ENCODE measurements around the gene SPHKAP. TPM values are rescaled to one million over a fixed set of nuclear protein-coding genes. Genes with fewer than 3 reads are reported as not detected.

SPHKAP gene
- total and polyA plus RNA-seq, 2 of the 13 experiments (the other 11 are each of a cell fraction or from before 2014, with no cell fraction given): not detected

DNA sequence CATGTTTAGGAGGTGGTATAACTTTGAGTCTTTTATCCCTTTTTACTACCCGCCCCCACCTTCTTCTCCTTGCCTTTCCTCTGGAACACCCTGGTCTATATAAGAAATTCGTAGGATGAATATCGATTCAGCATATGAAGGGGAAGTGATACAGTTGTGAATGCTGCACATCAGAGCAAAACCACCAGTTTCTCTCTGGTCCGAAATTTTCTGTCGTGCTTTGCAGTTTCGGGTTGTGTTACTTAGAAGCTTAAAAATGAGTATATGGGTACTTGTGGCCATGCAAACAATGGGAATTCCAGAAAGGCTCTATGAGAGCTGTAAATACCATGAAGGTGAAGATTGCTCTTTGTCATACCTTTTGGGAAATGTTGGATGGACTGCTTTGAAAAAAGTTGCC, 249.5 kb downstream of the SPHKAP start (continued):
- TF ChIP-seq, protein P1, sequence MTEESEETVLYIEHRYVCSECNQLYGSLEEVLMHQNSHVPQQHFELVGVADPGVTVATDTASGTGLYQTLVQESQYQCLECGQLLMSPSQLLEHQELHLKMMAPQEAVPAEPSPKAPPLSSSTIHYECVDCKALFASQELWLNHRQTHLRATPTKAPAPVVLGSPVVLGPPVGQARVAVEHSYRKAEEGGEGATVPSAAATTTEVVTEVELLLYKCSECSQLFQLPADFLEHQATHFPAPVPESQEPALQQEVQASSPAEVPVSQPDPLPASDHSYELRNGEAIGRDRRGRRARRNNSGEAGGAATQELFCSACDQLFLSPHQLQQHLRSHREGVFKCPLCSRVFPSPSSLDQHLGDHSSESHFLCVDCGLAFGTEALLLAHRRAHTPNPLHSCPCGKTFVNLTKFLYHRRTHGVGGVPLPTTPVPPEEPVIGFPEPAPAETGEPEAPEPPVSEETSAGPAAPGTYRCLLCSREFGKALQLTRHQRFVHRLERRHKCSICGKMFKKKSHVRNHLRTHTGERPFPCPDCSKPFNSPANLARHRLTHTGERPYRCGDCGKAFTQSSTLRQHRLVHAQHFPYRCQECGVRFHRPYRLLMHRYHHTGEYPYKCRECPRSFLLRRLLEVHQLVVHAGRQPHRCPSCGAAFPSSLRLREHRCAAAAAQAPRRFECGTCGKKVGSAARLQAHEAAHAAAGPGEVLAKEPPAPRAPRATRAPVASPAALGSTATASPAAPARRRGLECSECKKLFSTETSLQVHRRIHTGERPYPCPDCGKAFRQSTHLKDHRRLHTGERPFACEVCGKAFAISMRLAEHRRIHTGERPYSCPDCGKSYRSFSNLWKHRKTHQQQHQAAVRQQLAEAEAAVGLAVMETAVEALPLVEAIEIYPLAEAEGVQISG (CRISPR knock-in tag; IDR thresholded peaks at IDR 0.05): no peak
- no peak for TF ChIP-seq MAFF (IDR thresholded peaks at IDR 0.05; ENCODE audit: low read depth, low read length)
- TF ChIP-seq, protein P2, sequence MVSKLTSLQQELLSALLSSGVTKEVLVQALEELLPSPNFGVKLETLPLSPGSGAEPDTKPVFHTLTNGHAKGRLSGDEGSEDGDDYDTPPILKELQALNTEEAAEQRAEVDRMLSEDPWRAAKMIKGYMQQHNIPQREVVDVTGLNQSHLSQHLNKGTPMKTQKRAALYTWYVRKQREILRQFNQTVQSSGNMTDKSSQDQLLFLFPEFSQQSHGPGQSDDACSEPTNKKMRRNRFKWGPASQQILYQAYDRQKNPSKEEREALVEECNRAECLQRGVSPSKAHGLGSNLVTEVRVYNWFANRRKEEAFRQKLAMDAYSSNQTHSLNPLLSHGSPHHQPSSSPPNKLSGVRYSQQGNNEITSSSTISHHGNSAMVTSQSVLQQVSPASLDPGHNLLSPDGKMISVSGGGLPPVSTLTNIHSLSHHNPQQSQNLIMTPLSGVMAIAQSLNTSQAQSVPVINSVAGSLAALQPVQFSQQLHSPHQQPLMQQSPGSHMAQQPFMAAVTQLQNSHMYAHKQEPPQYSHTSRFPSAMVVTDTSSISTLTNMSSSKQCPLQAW (CRISPR knock-in tag; IDR thresholded peaks at IDR 0.05): no peak
- no peak for TF ChIP-seq NFYC (CRISPR knock-in tag; IDR thresholded peaks at IDR 0.05)
- no peak for TF ChIP-seq KDM1A (CRISPR knock-in tag; IDR thresholded peaks at IDR 0.05)
- TF ChIP-seq ZNF558 (CRISPR knock-in tag; IDR thresholded peaks at IDR 0.05; ENCODE audit: borderline replicate concordance): no peak
- TF ChIP-seq, protein P3, sequence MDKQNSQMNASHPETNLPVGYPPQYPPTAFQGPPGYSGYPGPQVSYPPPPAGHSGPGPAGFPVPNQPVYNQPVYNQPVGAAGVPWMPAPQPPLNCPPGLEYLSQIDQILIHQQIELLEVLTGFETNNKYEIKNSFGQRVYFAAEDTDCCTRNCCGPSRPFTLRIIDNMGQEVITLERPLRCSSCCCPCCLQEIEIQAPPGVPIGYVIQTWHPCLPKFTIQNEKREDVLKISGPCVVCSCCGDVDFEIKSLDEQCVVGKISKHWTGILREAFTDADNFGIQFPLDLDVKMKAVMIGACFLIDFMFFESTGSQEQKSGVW (CRISPR knock-in tag; IDR thresholded peaks at IDR 0.05; ENCODE audit: borderline replicate concordance): no peak

Small RNA genes within 50 kb of the gene (small RNA-seq; reads per million reads assigned to genes)
- gene RNU6-624P (ENCODE audit: insufficient read depth in 2 of 3, insufficient read length in 3 of 3, low read depth in 2 of 3, low replicate concordance in 1 of 3): 0 reads per million in 3 experiments
